Muscle layer of duodenum (tissue), 2 donors: ENCODE measurements around the gene BCL2.

Experiments
- H3K27ac ChIP-seq: one replicate; pipeline ENCODE4 v1.7.0; 2013; ENCODE audit warnings: mild to moderate bottlenecking, low read length
- H3K27me3 ChIP-seq: one replicate; pipeline ENCODE4 v1.7.0; 2013; ENCODE audit warnings: low read depth, mild to moderate bottlenecking, control low read depth, low read length
- H3K36me3 ChIP-seq, 2 donors: one replicate each; pipeline ENCODE4 v1.7.0; 2013; ENCODE audit warnings: low read length in 2 of 2, control low read depth in 1 of 2, mild to moderate bottlenecking in 1 of 2; ENCODE audit not compliant: insufficient read depth in 2 of 2, control insufficient read depth in 1 of 2
- H3K4me1 ChIP-seq, 2 donors: one replicate each; pipeline ENCODE4 v1.7.0; 2013; ENCODE audit warnings: low read length in 2 of 2, mild to moderate bottlenecking in 2 of 2, control low read depth in 1 of 2, moderate library complexity in 1 of 2; ENCODE audit not compliant: insufficient read depth in 2 of 2, control insufficient read depth in 1 of 2
- H3K4me3 ChIP-seq, 2 donors: one replicate each; pipeline ENCODE4 v1.7.0; 2013; ENCODE audit warnings: low read length in 2 of 2, low read depth in 1 of 2, mild to moderate bottlenecking in 1 of 2
- H3K9me3 ChIP-seq, 2 donors: one replicate each; pipeline ENCODE4 v1.7.0; 2013; ENCODE audit warnings: low read length in 2 of 2, control low read depth in 1 of 2, mild to moderate bottlenecking in 1 of 2; ENCODE audit not compliant: control insufficient read depth in 1 of 2
- donor health status: healthy.

The BCL2 gene

GRCh38 chr18:63272638-63273037, 46.9 kb downstream of the BCL2 start:
- no peaks in the 10 kb centered on the region for H3K36me3 ChIP-seq
- peaks cover 3 to 7% of the 10 kb centered on the region in 2 donors for H3K4me1 ChIP-seq
- H3K4me3 ChIP-seq: no peak overlapping the region
- H3K9me3 ChIP-seq: no peaks in the 10 kb centered on the region
- H3K27me3 ChIP-seq: no peaks in the 10 kb centered on the region
- H3K27ac ChIP-seq: no peak overlapping the region

DNA sequence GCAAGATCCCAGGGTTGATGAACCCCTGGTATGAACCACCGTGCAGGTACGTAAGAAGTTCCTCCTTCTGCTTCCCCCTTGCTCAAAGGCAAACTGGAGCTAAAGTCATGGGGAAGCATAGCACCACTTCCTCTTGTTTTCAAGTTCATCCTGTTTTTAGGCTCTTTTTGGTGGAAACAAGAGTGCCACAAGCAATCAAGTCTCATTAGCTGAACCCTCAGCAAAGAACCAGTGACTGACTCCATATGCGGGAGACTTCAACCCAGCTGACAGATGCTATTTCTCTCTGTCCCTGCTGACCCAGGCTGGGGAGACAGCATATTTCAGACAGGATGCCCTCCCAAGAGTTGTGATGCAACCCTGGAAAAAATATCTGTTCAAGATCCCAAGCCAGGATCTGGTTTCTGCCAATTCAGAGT, 47.7 kb downstream of the BCL2 start:
- Histone ChIP-seq H3K4me3 (no peak overlapping the region), H3K27ac (no peak overlapping the region), H3K36me3 (no peaks in the 10 kb centered on the region), H3K4me1 (peaks cover 3 to 7% of the 10 kb centered on the region in 2 donors), H3K9me3 (no peaks in the 10 kb centered on the region), H3K27me3 (no peaks in the 10 kb centered on the region)

DNA sequence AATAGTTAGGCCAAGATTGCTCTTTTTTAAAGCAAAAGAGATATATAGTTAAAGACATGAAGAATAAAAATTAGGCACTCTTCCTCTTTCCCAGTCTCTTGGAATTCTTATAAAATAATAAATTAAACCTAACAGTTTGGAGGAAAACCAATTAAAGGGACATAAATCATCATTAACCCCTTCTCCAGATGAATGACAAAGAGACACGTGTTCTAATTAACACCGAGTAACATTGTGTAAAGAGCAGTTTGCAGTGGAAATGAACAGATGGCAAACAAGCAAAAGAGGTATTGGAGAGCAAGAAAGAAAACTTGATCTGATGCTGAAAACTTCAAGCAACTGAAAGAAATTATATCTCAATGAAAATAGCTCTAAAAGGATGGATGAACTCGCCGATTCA, 48.4 kb downstream of the BCL2 start:
- Histone ChIP-seq H3K27ac (no peak overlapping the region), H3K36me3 (no peaks in the 10 kb centered on the region), H3K4me3 (no peak overlapping the region), H3K27me3 (no peaks in the 10 kb centered on the region), H3K4me1 (peaks cover 3 to 7% of the 10 kb centered on the region in 2 donors), H3K9me3 (no peaks in the 10 kb centered on the region)

DNA sequence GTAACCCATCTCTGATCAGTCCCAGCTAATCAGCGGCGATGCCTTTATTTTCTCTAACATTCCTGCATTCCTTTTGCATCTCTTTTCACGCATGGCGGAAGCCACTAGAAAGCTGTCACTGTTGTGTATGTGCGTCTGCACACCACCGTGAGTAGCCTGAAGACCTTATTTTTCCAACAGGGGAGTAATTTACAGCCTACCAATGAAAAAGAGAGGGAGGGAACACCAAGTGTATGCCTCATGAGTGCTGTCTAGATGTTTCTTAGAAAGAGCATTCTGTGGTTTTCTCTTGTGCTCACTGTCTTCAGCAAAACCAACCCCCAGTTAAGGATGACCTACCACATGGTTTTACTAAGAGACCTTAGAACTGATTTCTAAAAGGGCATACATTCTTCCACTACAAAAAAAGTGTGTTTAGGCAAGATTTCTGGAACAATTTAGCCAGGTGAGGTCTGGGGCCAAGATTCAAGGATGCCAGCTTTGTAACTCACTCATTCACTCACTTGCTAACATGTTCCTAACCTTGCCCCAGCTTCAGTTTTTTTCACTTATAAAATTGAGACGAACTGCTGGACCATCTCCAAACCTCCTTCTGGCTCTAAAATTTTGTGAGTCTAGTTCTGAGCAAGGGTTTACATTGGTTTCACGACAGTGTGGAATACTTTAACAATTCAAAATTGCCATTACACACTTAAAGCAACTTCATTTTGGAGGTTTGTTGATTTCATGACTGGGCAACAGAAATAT, 51.4 kb downstream of the BCL2 start:
- Histone ChIP-seq H3K27ac (no peak overlapping the region), H3K4me3 (no peak overlapping the region), H3K27me3 (no peaks in the 10 kb centered on the region), H3K36me3 (no peaks in the 10 kb centered on the region), H3K9me3 (no peaks in the 10 kb centered on the region), H3K4me1 (peaks cover 7 to 8% of the 10 kb centered on the region in 2 donors)

DNA sequence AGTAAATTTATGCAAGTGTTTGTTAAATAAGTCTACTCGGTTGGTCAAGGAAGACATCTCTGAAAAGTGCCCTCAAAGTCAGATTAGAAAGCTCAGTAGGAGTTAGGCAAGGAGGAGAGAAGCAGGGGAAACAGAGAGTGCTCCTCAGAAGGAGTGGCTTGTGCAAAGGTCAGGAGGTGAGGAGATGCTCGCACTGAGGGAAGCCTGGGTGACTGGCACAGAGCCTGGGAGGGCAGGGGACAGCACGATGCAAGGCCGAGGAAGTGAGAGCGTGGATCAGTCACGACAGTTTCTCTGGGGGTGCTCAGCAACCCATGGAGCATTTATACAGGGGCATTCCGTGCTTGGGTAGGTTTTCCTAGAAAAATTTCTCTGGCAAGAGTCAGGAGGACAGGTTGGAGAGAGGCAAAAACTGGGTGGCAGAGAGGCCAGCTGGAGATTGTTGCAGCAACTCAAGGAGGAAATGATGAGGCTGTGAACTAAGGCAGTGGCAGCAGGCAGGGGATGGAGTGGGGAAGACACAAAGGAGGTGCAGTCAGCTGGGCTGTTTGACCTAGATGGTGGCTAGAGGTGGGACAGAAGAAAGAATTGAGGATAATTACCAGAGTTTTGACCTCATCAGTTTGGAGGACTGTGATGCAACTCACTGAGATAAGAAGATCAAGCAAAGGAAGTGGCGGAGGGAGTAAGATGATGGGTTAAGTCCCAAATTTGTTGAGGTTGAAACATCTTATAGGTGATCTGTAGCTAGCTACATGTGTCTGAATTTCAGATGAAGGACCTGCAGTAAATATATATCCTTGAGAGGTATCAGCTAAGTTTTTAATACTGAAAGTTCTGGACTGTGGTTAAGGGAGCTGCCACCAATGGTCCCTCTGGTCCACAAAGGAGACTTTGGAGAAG, 52.4 kb downstream of the BCL2 start:
- Histone ChIP-seq H3K36me3 (no peaks in the 10 kb centered on the region), H3K4me1 (peaks cover 7 to 11% of the 10 kb centered on the region in 2 donors), H3K27ac (no peak overlapping the region), H3K4me3 (no peak overlapping the region), H3K27me3 (no peaks in the 10 kb centered on the region), H3K9me3 (no peaks in the 10 kb centered on the region)

- no peaks in the 10 kb centered on the region for H3K27me3 ChIP-seq
- H3K27ac ChIP-seq: no peak overlapping the region
- H3K4me3 ChIP-seq: no peak overlapping the region
- H3K4me1 ChIP-seq: peaks cover 0 to 13% of the 10 kb centered on the region in 2 donors
- H3K9me3 ChIP-seq: no peaks in the 10 kb centered on the region
- no peaks in the 10 kb centered on the region for H3K36me3 ChIP-seq
Observed at GRCh38 chr18:63265326-63265725, 54.2 kb downstream of the BCL2 start.

DNA sequence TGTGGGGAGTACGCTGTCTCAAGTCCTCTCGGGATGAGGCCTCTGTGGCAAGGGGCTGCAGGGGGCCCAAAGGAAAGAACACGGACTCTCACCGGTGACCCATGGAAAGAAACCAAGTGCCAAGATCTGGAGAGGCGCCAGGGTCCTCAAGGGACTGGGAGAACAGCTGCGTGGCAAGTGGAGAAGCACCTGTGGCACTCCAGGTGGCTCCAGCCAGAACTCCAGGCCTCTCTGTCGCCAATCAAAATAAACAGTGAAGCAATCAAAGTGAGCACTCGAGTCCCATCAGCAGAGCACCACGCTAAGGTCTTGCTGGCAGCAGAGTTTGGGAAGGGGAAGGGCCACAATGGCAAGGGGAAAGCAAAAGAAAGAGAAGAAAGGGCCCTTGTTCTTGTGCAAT, 54.7 kb downstream of the BCL2 start:
- Histone ChIP-seq H3K4me1 (peaks cover 0 to 15% of the 10 kb centered on the region in 2 donors), H3K27me3 (no peaks in the 10 kb centered on the region), H3K27ac (no peak overlapping the region), H3K36me3 (no peaks in the 10 kb centered on the region), H3K9me3 (no peaks in the 10 kb centered on the region), H3K4me3 (no peak overlapping the region)

GRCh38 chr18:63263444-63263843, 56.1 kb downstream of the BCL2 start:
- peak overlapping the region; percentile 64 for H3K27ac ChIP-seq
- H3K27me3 ChIP-seq: no peaks in the 10 kb centered on the region
- no peaks in the 10 kb centered on the region for H3K36me3 ChIP-seq
- no peaks in the 10 kb centered on the region for H3K9me3 ChIP-seq
- H3K4me1 ChIP-seq: peaks cover 0 to 20% of the 10 kb centered on the region in 2 donors
- H3K4me3 ChIP-seq: no peak overlapping the region

DNA sequence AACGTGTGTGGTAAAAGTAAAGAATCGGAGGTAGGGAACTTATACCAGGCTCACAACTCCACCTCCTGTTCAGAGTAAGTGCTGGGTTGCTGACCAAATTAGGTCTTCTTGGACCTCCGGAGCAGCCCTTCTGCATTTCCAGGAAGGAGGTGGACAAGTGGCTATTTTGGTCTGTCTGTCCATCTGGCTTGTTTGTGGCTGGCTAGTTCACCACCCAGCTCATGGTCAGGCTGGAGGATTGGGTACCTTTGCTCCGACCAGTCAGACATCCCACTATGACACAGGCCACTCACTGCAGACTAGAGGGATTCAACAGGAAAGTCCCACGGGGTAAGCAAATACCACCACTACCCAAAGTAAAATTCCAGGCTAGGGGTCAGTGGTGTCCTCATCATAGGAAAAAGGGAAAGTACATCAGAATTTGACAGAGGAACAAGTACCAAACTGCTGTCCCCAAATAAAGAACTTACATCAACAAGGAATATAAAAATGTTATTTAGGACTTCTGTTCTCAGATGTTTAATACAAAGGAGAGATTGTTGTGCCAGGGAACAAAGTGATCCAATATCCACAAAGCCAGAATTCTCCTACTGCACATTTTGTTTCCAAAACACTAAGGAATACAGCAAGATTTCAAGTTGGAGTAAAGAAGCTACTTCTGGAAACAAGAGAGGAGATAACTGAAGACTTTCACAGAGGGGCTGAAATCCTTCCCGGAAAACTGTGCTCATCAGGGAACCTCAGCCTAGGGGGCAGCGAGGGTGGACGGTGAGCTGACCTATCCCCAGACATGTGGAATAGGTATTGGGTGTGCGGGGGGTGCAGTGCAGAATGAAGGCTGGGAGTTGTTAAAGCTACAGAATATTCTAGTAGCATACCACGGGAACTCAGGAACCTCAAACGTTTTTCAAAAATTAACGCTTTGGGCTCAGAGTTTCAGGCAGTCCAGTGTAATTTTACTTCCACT, 56.9 kb downstream of the BCL2 start:
- H3K36me3 ChIP-seq: no peaks in the 10 kb centered on the region
- H3K9me3 ChIP-seq: no peaks in the 10 kb centered on the region
- H3K4me3 ChIP-seq: no peak overlapping the region
- H3K4me1 ChIP-seq: peaks cover 0 to 24% of the 10 kb centered on the region in 2 donors
- peak overlapping the region; percentile 64 for H3K27ac ChIP-seq
- H3K27me3 ChIP-seq: no peaks in the 10 kb centered on the region

DNA sequence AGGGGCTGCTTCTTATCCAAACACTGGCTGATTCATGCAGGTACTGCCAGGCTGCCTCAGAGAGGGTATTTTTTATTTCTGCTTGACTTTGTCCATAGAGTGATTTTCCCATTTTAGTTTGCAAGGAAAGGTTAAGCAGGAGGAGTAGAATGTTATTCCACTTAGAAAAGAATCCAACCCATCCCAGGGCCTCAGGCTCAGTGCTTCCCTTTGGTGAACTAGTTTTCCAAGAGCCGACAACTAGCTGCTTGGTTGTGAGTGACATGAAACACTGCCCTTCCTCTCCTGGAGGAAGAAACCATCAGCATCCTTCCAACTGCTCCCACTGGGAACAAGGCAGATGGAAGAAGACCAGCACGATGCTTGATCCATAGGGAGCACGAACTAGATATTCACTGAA, 58.5 kb downstream of the BCL2 start:
- no peaks in the 10 kb centered on the region for H3K27me3 ChIP-seq
- H3K9me3 ChIP-seq: no peaks in the 10 kb centered on the region
- peaks cover 0 to 24% of the 10 kb centered on the region in 2 donors for H3K4me1 ChIP-seq
- H3K36me3 ChIP-seq: no peaks in the 10 kb centered on the region
- no peak overlapping the region for H3K4me3 ChIP-seq
- H3K27ac ChIP-seq: peak overlapping the region; percentile 5

DNA sequence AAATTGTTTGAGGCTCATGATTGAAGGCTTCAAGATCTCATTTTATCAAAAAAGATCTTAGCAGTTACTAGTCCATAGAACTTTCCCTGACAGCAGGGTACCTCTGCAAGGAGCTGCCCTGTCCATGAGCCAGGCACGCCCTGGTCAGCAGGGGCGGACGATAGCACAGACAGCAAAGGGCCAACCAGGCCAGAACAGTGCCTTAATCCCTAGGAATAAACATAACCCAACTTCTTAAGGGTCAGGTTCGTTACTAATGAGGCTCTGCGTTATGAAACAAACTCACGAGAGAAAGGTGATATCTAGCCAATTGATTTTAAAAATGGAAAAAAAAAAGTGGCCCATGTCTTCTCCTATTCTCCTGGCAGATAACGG, 59.2 kb downstream of the BCL2 start:
- H3K36me3 ChIP-seq: no peaks in the 10 kb centered on the region
- peak overlapping the region; percentile 5 for H3K27ac ChIP-seq
- H3K9me3 ChIP-seq: no peaks in the 10 kb centered on the region
- no peak overlapping the region for H3K4me3 ChIP-seq
- peaks cover 0 to 24% of the 10 kb centered on the region in 2 donors for H3K4me1 ChIP-seq
- no peaks in the 10 kb centered on the region for H3K27me3 ChIP-seq
